Measurements from ENCODE around the gene FBLN5.

Gene FBLN5

DNA sequence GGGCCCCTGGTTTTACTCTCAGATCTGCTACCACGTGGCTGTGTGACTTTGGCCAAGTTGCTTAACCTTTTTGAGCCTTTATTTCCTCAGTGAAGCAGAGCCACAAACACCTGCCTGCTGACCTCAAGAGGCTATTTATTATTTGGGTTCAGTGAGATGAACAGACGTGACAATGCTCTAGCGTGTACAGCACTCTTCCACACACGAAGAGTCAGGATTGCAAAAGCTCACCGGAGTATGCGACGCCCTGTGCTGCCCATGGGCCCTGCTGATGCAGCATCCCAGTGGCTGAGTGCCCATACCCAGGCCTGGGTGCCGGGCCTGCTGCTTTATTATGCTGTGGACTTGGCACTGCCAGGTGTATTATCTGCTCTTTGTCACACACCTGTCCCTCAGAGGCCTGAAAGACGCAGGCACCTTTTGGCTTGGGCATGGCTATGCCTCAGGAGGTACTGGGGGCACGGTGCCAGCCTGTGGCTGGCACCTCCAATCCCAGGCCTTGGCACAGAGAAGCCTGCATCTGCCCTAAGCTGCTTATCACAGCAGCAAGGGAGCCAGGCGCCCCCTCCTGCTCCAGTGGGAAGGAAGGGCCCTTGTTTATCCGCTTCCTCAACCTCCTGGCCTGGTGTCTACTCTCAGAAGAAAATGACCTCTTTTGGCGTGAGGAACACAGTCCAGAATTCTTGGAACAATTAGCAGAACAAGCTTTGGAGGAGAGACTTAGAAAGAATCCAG is 57.9 kb downstream of the FBLN5 start:
- no peak overlapping the region for H3K4me3 ChIP-seq (ENCODE audit: control insufficient read depth, low read depth, low read length)
- TF ChIP-seq, protein P1, sequence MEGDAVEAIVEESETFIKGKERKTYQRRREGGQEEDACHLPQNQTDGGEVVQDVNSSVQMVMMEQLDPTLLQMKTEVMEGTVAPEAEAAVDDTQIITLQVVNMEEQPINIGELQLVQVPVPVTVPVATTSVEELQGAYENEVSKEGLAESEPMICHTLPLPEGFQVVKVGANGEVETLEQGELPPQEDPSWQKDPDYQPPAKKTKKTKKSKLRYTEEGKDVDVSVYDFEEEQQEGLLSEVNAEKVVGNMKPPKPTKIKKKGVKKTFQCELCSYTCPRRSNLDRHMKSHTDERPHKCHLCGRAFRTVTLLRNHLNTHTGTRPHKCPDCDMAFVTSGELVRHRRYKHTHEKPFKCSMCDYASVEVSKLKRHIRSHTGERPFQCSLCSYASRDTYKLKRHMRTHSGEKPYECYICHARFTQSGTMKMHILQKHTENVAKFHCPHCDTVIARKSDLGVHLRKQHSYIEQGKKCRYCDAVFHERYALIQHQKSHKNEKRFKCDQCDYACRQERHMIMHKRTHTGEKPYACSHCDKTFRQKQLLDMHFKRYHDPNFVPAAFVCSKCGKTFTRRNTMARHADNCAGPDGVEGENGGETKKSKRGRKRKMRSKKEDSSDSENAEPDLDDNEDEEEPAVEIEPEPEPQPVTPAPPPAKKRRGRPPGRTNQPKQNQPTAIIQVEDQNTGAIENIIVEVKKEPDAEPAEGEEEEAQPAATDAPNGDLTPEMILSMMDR (conservative IDR thresholded peaks at IDR 0.05; ENCODE audit: control insufficient read depth, insufficient read depth, low read depth, low read length): no peak
- DNase-seq (ENCODE audit: low read depth): no peak

DNA sequence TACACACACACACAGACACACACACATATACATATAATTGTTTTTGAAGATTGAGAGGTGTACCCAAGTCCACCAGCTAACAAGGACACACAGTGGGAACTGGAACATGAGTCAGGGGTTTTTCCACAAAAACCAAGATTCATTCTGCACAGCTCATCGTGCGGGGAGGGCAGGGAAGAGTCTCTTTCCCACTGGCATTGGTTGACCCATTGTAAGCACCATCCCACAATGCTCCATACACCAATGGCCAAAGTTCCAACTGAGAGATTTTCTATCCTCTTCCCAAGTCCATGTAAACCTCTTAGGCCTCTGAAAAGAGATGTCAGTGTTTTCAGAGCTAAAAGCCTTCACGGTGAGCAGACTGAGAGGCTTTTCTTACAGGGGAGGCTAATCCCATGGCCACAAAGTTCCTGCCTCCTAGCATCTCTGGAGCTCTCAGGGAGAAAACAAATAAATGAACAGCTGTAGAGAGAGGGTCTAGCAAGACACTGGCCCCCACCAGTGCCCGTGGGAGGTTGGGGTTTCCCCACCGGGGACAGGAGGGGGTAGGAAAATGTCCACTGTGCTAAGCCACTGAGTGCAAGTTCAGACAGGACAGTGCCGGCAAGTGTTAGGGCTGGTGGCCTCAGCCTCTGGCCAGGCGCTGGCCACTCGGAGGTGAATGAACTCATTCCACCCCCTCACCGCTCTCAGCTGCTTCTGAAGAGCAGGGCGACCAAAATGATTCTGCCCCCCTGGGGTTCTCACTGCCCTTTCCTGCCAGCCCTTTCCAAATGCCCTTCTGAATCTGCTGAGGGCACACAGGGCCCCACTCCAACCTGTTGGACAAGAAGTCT is 58.6 kb downstream of the FBLN5 start:
- H3K4me3 ChIP-seq (ENCODE audit: control insufficient read depth, low read depth, low read length): no peak overlapping the region
- DNase-seq (ENCODE audit: low read depth): peak; percentile 64
- TF ChIP-seq, protein P1 (conservative IDR thresholded peaks at IDR 0.05; ENCODE audit: control insufficient read depth, insufficient read depth, low read depth, low read length): no peak

DNA sequence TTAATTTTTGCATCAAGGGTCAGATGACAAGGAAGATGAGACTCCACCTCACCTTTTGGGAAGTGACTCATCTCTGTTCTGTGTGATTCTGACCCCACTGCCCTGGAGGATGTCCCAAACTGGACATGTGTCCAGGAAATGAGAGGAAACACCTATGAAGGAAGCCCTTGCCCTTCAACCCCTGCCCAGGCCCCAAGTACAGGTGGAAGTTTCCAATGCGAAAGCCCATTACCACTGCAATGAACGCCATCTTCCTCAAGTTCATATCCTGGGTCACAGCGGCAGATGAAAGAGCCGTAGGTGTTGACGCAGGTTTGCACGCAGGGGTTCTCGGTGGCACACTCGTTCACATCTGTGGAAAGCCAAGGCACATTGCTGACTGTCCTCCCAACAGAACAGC is 60.5 kb downstream of the FBLN5 start:
- TF ChIP-seq, protein P1 (conservative IDR thresholded peaks at IDR 0.05; ENCODE audit: control insufficient read depth, insufficient read depth, low read depth, low read length): no peak
- DNase-seq (ENCODE audit: low read depth): no peak
- H3K4me3 ChIP-seq (ENCODE audit: control insufficient read depth, low read depth, low read length): no peak overlapping the region

DNA sequence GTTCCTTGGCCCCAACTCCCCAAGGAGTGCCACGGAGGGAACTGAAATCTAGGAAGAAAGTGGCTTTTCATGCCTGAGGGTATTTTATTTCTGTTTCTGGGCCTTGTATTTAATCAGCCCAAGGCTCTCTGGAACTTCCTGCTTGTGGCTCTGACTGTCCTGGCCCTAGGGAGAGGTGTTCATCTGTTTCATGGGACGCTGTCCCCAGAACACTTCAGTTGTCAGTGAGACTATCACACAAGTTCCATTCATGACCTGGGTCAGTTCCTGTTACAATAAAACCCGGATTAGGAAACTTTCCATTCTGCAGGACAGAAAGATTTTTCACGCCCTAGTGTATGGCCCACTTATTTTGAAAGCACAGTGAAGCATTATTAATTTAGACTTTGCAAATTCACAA is 61.7 kb downstream of the FBLN5 start:
- H3K4me3 ChIP-seq (ENCODE audit: control insufficient read depth, low read depth, low read length): no peak overlapping the region
- TF ChIP-seq, protein P1 (conservative IDR thresholded peaks at IDR 0.05; ENCODE audit: control insufficient read depth, insufficient read depth, low read depth, low read length): no peak
- no peak for DNase-seq (ENCODE audit: low read depth)

DNA sequence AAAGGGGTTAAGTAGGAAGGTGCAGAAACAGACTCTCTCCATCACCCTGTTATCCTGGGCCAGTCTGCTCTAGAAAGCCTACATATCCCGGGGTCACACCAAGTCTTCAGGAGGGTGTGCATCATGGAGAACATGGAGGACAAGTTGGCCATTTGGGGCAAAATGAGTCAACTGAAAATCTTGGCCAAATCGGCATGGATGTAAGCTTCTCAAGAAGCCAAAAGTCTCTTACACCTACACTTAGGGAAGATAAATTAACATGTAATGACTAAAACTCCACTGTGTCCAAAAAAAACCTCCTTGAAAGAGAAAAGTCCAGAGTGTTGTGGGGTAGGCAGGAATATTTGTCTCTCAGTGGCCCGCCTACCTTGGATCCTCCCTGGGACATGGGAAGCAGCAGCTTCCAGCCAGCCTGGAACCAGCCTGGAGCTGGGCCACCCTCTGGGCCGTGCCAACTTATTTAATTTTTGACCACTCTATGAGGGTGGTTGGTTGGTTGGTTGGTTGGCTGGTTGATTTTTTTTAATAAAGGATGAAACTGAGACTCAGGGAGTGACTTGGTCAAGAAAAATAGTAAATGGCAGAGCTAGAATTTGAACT is 62.3 kb downstream of the FBLN5 start:
- TF ChIP-seq, protein P1 (conservative IDR thresholded peaks at IDR 0.05; ENCODE audit: control insufficient read depth, insufficient read depth, low read depth, low read length): no peak
- peak; percentile 56 for DNase-seq (ENCODE audit: low read depth)
- no peak overlapping the region for H3K4me3 ChIP-seq (ENCODE audit: control insufficient read depth, low read depth, low read length)

DNA sequence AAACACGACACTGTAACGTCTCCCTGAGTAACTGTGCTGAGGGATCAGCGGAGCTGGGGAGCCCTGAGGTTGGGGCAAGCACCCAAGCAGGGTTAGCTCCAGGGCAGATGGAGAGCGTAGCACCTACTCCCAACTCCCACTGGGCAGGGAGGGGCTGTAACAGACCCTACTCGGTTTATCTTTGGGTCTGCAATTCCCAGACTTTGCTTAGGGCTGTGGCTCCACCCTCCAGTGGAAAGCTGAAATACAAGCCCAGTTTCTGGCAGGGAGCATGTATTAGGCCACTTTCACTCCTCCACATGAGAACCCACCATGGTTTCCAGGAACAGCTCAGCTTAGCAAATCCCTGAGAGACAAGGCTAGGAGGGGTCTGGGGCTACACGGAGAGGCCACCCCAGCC is 62.8 kb downstream of the FBLN5 start:
- no peak for DNase-seq (ENCODE audit: low read depth)
- TF ChIP-seq, protein P1 (conservative IDR thresholded peaks at IDR 0.05; ENCODE audit: control insufficient read depth, insufficient read depth, low read depth, low read length): no peak
- H3K4me3 ChIP-seq (ENCODE audit: control insufficient read depth, low read depth, low read length): no peak overlapping the region
